Activated CD8-positive, alpha-beta memory T cell treated with anti-CD3 and anti-CD28 coated beads for 48 hours (primary cell): ENCODE measurements around the gene CABYR.

Experiments
- DNase-seq, 3 experiments: peaks; one replicate each; pipeline ENCODE4 v3.0.0-alpha.2; 2020; ENCODE audit warnings: low read depth in 2 of 3, low spot score in 2 of 3

CABYR gene

GRCh38 chr18:24189007-24189528 is 50.2 kb downstream of the CABYR start:
- DNase-seq, result no peak

GRCh38 chr18:24189664-24190346 is 50.9 kb downstream of the CABYR start:
- DNase-seq, result no peak

- DNase-seq, result no peak
Measured at GRCh38 chr18:24190590-24190989, 51.7 kb downstream of the CABYR start.

GRCh38 chr18:24195296-24196053 is 56.6 kb downstream of the CABYR start:
- no peak for DNase-seq

DNA sequence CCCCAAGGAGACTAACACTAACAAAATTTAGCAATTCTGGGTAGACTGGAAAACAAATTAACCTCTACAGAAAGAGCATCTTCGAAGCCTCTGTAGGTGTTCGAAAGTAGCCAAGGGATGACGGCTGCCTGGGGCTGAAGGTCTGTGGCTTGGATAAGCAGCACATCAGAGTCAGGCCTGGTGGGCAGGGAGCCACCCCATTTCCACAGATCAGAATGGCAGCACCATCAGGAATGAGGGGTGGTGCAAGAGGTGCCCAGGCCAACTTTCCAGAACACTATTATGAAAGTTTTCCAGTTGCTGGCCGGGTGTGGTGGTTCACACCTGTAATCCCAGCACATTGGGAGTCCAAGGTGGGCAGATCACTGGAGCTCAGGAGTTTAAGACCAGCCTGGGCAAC is 57.9 kb downstream of the CABYR start:
- no peak for DNase-seq

GRCh38 chr18:24197412-24197811 is 58.5 kb downstream of the CABYR start:
- no peak for DNase-seq

GRCh38 chr18:24198461-24198860 is 59.6 kb downstream of the CABYR start:
- DNase-seq, result no peak

DNA sequence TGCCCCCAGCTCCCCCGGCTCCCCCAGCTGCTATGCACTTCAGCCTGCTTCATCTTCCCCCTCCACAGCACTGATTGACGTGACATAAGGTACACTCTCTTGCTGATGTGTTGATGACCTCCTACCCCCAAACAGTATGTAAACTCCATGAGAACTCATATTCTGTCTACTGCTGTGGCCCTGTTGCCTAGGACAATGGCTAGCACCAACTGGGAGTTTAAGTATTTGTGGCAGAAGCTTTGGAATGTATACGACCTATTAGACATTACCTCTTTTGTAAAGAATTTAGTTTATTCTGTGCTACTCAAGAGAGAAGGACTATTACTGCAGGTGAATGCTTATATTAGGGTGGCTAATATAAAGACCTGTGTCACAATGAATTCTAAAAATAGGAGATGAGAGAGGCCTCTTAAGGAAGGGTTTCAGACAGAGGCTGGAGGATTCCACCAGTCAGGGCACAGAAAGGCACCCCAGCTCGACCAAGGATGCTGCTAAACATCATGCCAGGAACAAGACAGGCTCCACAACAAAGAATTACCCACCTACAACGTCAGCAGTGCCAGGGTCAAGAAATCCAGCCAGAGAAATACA is 60.6 kb downstream of the CABYR start:
- DNase-seq, result no peak

- DNase-seq, result no peak
Measured at GRCh38 chr18:24200494-24201290, 61.8 kb downstream of the CABYR start.

GRCh38 chr18:24201699-24202687 is 63.1 kb downstream of the CABYR start:
- DNase-seq, result no peak

DNA sequence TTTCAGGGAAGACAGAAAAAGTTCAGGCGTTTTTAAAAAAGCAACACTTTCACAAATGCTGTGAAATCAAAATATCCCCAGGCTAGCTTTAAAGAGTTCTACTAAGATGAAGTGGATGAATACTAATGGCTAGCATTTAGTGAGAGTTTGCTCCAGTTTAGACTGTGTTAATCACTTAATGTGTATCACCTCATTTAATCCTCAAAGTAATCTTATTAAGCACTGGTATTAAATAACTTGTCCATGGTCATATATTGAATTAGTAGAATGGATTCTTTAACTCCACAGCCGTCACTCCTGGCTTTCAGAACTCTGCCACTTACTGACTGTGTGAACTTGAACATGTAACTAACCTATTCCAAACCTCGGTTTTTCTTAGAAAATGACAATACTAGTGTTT is 66.0 kb downstream of the CABYR start:
- DNase-seq, result no peak

DNA sequence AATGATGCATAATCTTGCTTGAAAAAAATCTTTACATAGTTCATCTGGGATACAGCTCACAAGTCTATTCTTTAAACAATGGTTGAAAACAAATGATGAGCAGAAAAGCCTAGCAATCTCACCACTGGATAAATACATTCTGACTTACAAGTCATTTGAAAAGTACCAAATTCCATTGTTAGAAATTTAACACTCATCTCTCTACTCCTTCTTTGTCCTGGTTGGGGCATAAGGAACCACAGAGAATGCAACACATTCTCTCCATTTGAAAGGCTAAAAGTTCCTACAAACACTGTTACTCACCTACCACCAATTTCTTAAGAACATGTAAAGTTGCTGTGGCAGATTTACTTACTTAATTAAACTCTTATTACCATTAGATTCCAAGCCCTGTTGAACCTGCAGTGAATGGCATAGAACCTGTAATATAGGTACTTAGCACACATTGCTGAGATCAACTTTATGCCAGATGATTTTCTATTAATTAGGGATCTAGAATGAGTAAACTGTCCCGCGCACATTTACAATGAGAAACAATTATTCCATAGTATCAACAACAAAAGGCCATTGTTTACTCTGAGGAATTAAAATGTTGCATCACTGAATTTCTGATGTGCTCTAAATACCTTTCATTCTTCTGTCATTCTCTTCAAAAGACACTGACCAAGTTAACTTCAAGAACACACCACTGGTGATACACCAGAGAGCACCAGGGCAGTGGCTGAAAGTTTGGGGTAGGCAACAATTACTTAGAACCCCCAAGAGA is 69.6 kb downstream of the CABYR start:
- no peak for DNase-seq

- DNase-seq, result no peak
Measured at GRCh38 chr18:24209558-24209957, 70.7 kb downstream of the CABYR start.
